ENCODE measurements around the gene EYS.

Gene EYS

DNA sequence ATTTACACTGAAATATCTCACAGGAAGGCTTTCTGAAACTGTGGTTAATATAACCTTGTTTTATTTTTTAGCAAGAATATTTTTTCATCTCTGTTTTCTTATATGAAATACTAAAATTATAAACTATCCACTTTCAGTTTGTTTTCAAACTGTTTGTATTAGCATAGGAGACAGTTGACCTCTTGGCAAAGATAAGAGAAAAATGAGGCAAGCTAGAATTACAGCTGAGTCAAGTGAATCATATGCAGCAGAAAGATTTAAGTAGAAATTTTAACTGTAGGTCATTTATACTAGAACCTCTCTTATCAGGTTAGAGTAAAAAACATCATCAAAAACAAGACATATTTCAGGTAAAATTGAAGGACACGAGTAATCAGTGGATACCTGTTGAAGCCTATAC, 1278.8 kb downstream of the EYS start:
- H2AFZ ChIP-seq (ENCODE audit: low read depth), result no peak overlapping the region
- TF ChIP-seq, protein P1, sequence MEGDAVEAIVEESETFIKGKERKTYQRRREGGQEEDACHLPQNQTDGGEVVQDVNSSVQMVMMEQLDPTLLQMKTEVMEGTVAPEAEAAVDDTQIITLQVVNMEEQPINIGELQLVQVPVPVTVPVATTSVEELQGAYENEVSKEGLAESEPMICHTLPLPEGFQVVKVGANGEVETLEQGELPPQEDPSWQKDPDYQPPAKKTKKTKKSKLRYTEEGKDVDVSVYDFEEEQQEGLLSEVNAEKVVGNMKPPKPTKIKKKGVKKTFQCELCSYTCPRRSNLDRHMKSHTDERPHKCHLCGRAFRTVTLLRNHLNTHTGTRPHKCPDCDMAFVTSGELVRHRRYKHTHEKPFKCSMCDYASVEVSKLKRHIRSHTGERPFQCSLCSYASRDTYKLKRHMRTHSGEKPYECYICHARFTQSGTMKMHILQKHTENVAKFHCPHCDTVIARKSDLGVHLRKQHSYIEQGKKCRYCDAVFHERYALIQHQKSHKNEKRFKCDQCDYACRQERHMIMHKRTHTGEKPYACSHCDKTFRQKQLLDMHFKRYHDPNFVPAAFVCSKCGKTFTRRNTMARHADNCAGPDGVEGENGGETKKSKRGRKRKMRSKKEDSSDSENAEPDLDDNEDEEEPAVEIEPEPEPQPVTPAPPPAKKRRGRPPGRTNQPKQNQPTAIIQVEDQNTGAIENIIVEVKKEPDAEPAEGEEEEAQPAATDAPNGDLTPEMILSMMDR (conservative IDR thresholded peaks at IDR 0.05; ENCODE audit: low read depth, low read length), result no peak
- H3K4me3 ChIP-seq (IDR thresholded peaks at IDR 0.05; ENCODE audit: insufficient read depth, low read depth, low read length), result no peak overlapping the region
- no peaks in the 10 kb centered on the region for H3K4me1 ChIP-seq (ENCODE audit: low read depth, poor library complexity, severe bottlenecking)
- no peak overlapping the region for H3K9ac ChIP-seq
- no peaks in the 10 kb centered on the region for H3K27me3 ChIP-seq (ENCODE audit: insufficient read depth, low read depth)
- no peak overlapping the region for H3K4me2 ChIP-seq
- no peaks in the 10 kb centered on the region for H4K20me1 ChIP-seq (ENCODE audit: insufficient read depth)
- no peak overlapping the region for H3K27ac ChIP-seq
- H3K36me3 ChIP-seq (ENCODE audit: insufficient read depth), result no peaks in the 10 kb centered on the region
- H3K79me2 ChIP-seq (ENCODE audit: insufficient read depth, low read depth), result no peaks in the 10 kb centered on the region

DNA sequence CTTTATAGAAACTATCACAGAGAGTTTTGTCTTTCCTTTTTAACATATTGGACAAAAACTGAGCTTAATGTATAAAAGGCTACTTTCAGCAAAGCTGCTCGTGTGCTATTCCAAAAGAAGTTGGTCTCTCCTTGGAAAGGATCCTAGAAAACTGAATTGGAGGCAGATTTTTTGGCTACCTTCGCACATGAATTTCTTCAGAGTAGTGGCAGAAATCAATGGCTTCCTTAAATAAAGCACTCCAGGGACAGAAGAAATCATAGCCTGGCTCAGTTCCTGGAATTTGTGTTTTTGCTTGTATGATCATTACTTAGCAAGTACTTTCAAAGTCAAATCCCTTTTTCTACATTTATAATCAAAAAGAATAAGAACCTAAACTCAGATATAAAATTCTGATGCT, 1291.1 kb downstream of the EYS start:
- Histone ChIP-seq H4K20me1 (ENCODE audit: insufficient read depth) (no peaks in the 10 kb centered on the region), H2AFZ (ENCODE audit: low read depth) (no peak overlapping the region), H3K4me1 (ENCODE audit: low read depth, poor library complexity, severe bottlenecking) (no peaks in the 10 kb centered on the region), H3K4me3 (IDR thresholded peaks at IDR 0.05; ENCODE audit: insufficient read depth, low read depth, low read length) (no peak overlapping the region), H3K27ac (no peak overlapping the region), H3K9ac (no peak overlapping the region), H3K79me2 (ENCODE audit: insufficient read depth, low read depth) (no peaks in the 10 kb centered on the region), H3K4me2 (no peak overlapping the region), H3K36me3 (ENCODE audit: insufficient read depth) (no peaks in the 10 kb centered on the region), H3K27me3 (ENCODE audit: insufficient read depth, low read depth) (no peaks in the 10 kb centered on the region)
- TF ChIP-seq, protein P1 (conservative IDR thresholded peaks at IDR 0.05; ENCODE audit: low read depth, low read length), result no peak

DNA sequence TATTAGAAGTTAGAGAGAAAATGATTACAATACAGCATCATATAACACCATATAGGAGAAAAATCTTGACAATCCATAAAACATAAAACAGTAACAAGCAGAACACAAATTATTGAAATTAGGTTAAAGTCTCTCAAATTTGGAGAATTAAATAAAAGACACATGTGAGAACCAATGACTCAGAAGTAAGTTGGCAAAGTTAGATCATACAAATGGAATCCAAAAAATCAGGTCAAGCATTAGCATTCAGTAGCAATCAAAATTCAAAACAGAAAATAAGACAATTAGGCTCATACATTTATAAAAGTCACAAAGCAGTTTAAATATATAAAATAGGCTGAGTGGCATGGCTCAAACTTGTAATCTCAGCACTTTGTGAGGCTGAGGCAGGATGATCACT, 1295.8 kb downstream of the EYS start:
- H3K79me2 ChIP-seq (ENCODE audit: insufficient read depth, low read depth), result no peaks in the 10 kb centered on the region
- no peak overlapping the region for H2AFZ ChIP-seq (ENCODE audit: low read depth)
- H3K4me2 ChIP-seq, result no peak overlapping the region
- no peaks in the 10 kb centered on the region for H4K20me1 ChIP-seq (ENCODE audit: insufficient read depth)
- no peaks in the 10 kb centered on the region for H3K36me3 ChIP-seq (ENCODE audit: insufficient read depth)
- no peak overlapping the region for H3K9ac ChIP-seq
- H3K27me3 ChIP-seq (ENCODE audit: insufficient read depth, low read depth), result no peaks in the 10 kb centered on the region
- TF ChIP-seq, protein P1 (conservative IDR thresholded peaks at IDR 0.05; ENCODE audit: low read depth, low read length), result no peak
- no peak overlapping the region for H3K27ac ChIP-seq
- no peak overlapping the region for H3K4me3 ChIP-seq (IDR thresholded peaks at IDR 0.05; ENCODE audit: insufficient read depth, low read depth, low read length)
- no peaks in the 10 kb centered on the region for H3K4me1 ChIP-seq (ENCODE audit: low read depth, poor library complexity, severe bottlenecking)

DNA sequence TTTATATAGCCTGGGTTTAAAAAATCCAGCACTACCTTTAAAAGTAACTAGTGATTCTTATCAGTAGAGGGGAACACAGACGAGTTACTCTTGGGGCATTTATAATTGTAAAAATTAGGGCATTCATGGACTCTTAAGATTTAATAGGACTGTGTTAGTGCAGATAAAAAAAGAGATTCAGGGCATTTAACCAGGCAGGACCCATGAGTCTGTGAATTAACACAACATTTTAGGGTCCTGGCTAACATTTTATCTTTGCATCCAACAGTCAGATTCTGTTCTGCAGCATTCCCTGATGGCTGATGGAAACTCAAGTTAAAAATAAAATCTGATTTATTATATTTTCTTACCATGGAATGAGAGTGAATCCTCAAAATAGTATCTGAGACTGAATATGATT, 1297.1 kb downstream of the EYS start:
- Histone ChIP-seq H4K20me1 (ENCODE audit: insufficient read depth) (no peaks in the 10 kb centered on the region), H3K27ac (no peak overlapping the region), H3K4me2 (no peak overlapping the region), H2AFZ (ENCODE audit: low read depth) (no peak overlapping the region), H3K36me3 (ENCODE audit: insufficient read depth) (no peaks in the 10 kb centered on the region), H3K27me3 (ENCODE audit: insufficient read depth, low read depth) (no peaks in the 10 kb centered on the region), H3K4me1 (ENCODE audit: low read depth, poor library complexity, severe bottlenecking) (no peaks in the 10 kb centered on the region), H3K9ac (no peak overlapping the region), H3K4me3 (IDR thresholded peaks at IDR 0.05; ENCODE audit: insufficient read depth, low read depth, low read length) (no peak overlapping the region), H3K79me2 (ENCODE audit: insufficient read depth, low read depth) (no peaks in the 10 kb centered on the region)
- TF ChIP-seq, protein P1 (conservative IDR thresholded peaks at IDR 0.05; ENCODE audit: low read depth, low read length), result no peak

DNA sequence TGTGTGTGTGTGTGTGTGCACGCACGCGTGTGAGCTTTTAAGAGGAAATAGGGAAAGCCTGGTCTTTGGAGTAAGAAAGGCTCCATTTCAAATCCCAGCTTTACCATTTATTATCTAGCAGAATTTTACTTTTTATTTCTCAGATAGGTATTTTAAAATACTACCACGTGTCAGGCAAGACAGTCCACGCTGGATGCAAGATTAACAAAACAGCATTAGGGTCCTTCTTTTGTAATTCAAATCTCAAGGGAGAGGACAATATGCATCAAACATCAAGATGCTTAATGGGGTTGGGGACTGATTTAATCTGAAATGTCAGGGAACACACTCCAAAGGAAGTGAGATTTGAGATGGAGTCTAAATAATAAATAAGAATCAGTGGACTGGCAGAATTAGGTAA, 1302.6 kb downstream of the EYS start:
- H3K27me3 ChIP-seq (ENCODE audit: insufficient read depth, low read depth), result no peaks in the 10 kb centered on the region
- H3K4me2 ChIP-seq, result no peak overlapping the region
- no peaks in the 10 kb centered on the region for H3K79me2 ChIP-seq (ENCODE audit: insufficient read depth, low read depth)
- H4K20me1 ChIP-seq (ENCODE audit: insufficient read depth), result no peaks in the 10 kb centered on the region
- no peaks in the 10 kb centered on the region for H3K4me1 ChIP-seq (ENCODE audit: low read depth, poor library complexity, severe bottlenecking)
- TF ChIP-seq, protein P1 (conservative IDR thresholded peaks at IDR 0.05; ENCODE audit: low read depth, low read length), result no peak
- H3K36me3 ChIP-seq (ENCODE audit: insufficient read depth), result no peaks in the 10 kb centered on the region
- no peak overlapping the region for H3K4me3 ChIP-seq (IDR thresholded peaks at IDR 0.05; ENCODE audit: insufficient read depth, low read depth, low read length)
- H3K9ac ChIP-seq, result no peak overlapping the region
- no peak overlapping the region for H3K27ac ChIP-seq
- no peak overlapping the region for H2AFZ ChIP-seq (ENCODE audit: low read depth)
